PC-3 (cell line): ENCODE results near the gene LMO3. TPM values are rescaled to one million over a fixed set of nuclear protein-coding genes. Genes with fewer than 3 reads are reported as not detected.

Experiments
- ATAC-seq: fragments of 200-7000 bp; cut with Tn5 transposase; 2 replicates; pipeline ENCODE4 v1.9.1; 2020; ENCODE audit warnings: mild to moderate bottlenecking, moderate library complexity
- BruUV-seq: library from RNA; stranded (reverse); fragments of 400-500 nt; replicated peaks from 2 replicates; lab custom pipeline; 2021; lab: Mats Ljungman, UMichigan
- CTCF ChIA-PET: fragments of 300-600 bp; sonication (Branson Sonifier 250); formaldehyde crosslinking; loops from one replicate; lab custom pipeline; 2022; ENCODE audit warnings: antibody characterized with exemption; lab: Charles Lee
- POLR2A ChIA-PET: fragments of 300-600 bp; sonication (Branson Sonifier 250); formaldehyde crosslinking; loops from one replicate; lab custom pipeline; 2022; ENCODE audit warnings: antibody characterized with exemption; ENCODE audit not compliant: unreplicated experiment; lab: Charles Lee
- DNase-seq: peaks from one replicate; pipeline ENCODE4 v3.0.0-alpha.2; 2015
- H2AFZ ChIP-seq: fragments of 300-600 bp; sonication (generic); 2 replicates; pipeline ENCODE4 v1.6.0; 2016; ENCODE audit warnings: antibody characterized with exemption, low read length
- H3F3A ChIP-seq: fragments of 300-600 bp; sonication (generic); one replicate; pipeline ENCODE4 v1.6.0; 2017; ENCODE audit warnings: antibody characterized with exemption, low read length, control low read depth, mild to moderate bottlenecking; ENCODE audit not compliant: unreplicated experiment
- H3K27ac ChIP-seq: fragments of 300-600 bp; sonication (generic); 2 replicates; pipeline ENCODE4 v1.5.1; 2016; ENCODE audit warnings: mild to moderate bottlenecking, low read length
- H3K27me3 ChIP-seq: fragments of 300-600 bp; sonication (generic); 2 replicates; pipeline ENCODE4 v1.6.1; 2016; ENCODE audit warnings: low read length, mixed read lengths
- H3K36me3 ChIP-seq: fragments of 300-600 bp; sonication (generic); 2 replicates; pipeline ENCODE4 v1.6.1; 2016; ENCODE audit warnings: low read depth, mixed run types, low read length, mixed read lengths
- H3K4me1 ChIP-seq: fragments of 300-600 bp; sonication (generic); 2 replicates; pipeline ENCODE4 v1.5.1; 2016; ENCODE audit warnings: low read length; ENCODE audit not compliant: insufficient read depth
- H3K4me2 ChIP-seq: fragments of 300-600 bp; sonication (generic); 2 replicates; pipeline ENCODE4 v1.6.0; 2016; ENCODE audit warnings: low read length
- H3K4me3 ChIP-seq: fragments of 300-600 bp; sonication (generic); 2 replicates; pipeline ENCODE4 v1.5.1; 2016; ENCODE audit warnings: mild to moderate bottlenecking, low read length, mixed read lengths
- H3K79me2 ChIP-seq: fragments of 300-600 bp; sonication (generic); 2 replicates; pipeline ENCODE4 v1.6.1; 2017; ENCODE audit warnings: low read length, mixed read lengths
- H3K9ac ChIP-seq: fragments of 300-600 bp; sonication (generic); 2 replicates; pipeline ENCODE4 v1.6.0; 2016; ENCODE audit warnings: mild to moderate bottlenecking, low read length
- H3K9me2 ChIP-seq: fragments of 300-600 bp; sonication (generic); replicated peaks from 2 replicates; pipeline ENCODE4 v1.6.1; 2016; ENCODE audit warnings: mixed run types, low read length, mixed read lengths
- H3K9me3 ChIP-seq: fragments of 300-600 bp; sonication (generic); 2 replicates; pipeline ENCODE4 v1.6.1; 2016; ENCODE audit warnings: low read length, mixed read lengths
- H4K20me1 ChIP-seq: fragments of 300-600 bp; sonication (generic); 2 replicates; pipeline ENCODE4 v1.6.1; 2016; ENCODE audit warnings: low read length, mixed read lengths
- CTCF ChIP-seq: fragments of 300-600 bp; sonication (generic); conservative IDR thresholded peaks from 2 replicates; pipeline ENCODE4 v1.5.1; 2017; ENCODE audit warnings: antibody characterized with exemption, low read depth, mild to moderate bottlenecking, low read length
- EZH2 ChIP-seq: fragments of 300-600 bp; sonication (generic); IDR thresholded peaks from one replicate; pipeline ENCODE4 v1.6.1; 2017; ENCODE audit warnings: antibody characterized with exemption, mild to moderate bottlenecking, low read length; ENCODE audit not compliant: unreplicated experiment
- EZH2phosphoT487 ChIP-seq: fragments of 300-600 bp; sonication (generic); IDR thresholded peaks from 2 replicates; pipeline ENCODE4 v1.6.1; 2018; ENCODE audit warnings: mild to moderate bottlenecking, antibody characterized with exemption, low read length, borderline replicate concordance
- intact Hi-C: fragments of 100-400 bp; cut with micrococcal nuclease; formaldehyde crosslinking; loops from 2 replicates; pipeline ENCODE4 v1.9.0; 2023
- total RNA-seq: library from RNA; depleted of rRNA; stranded (reverse); fragments of >200 nt; gene quantifications from 2 replicates; pipeline ENCODE4 v1.2.3, GENCODE V29; 2014

The LMO3 gene
- total RNA-seq, 1 experiment from 2014 or later, result 2.3 TPM

GRCh38 chr12:16513231-16513630, 92.7 kb downstream of the LMO3 start:
- Histone ChIP-seq H3K4me1 (no peaks in the 10 kb centered on the region), H3K27ac (no peak overlapping the region), H3K4me3 (no peak overlapping the region), H3K9me3 (no peaks in the 10 kb centered on the region), H3K79me2 (no peaks in the 10 kb centered on the region), H2AFZ (no peak overlapping the region), H3F3A (no peaks in the 10 kb centered on the region), H3K27me3 (no peaks in the 10 kb centered on the region), H4K20me1 (no peaks in the 10 kb centered on the region), H3K36me3 (no peaks in the 10 kb centered on the region), H3K4me2 (no peak overlapping the region), H3K9ac (no peak overlapping the region), H3K9me2 (no peaks in the 10 kb centered on the region)
- ATAC-seq, result no peak
- intact Hi-C loops, result no loop called here
- no peak for DNase-seq
- POLR2A ChIA-PET, result no interaction called here
- TF ChIP-seq EZH2, result no peak
- TF ChIP-seq CTCF, result no peak
- TF ChIP-seq EZH2phosphoT487, result no peak
- CTCF ChIA-PET, result no interaction called here
- BruUV-seq, result no TSS peak

- Histone ChIP-seq H3K79me2 (no peaks in the 10 kb centered on the region), H3K4me1 (no peaks in the 10 kb centered on the region), H3K9ac (no peak overlapping the region), H3K4me3 (no peak overlapping the region), H3K4me2 (no peak overlapping the region), H3K27me3 (no peaks in the 10 kb centered on the region), H3F3A (no peaks in the 10 kb centered on the region), H3K27ac (no peak overlapping the region), H4K20me1 (no peaks in the 10 kb centered on the region), H3K9me2 (no peaks in the 10 kb centered on the region), H3K36me3 (no peaks in the 10 kb centered on the region), H3K9me3 (no peaks in the 10 kb centered on the region), H2AFZ (no peak overlapping the region)
- TF ChIP-seq EZH2, result no peak
- TF ChIP-seq EZH2phosphoT487, result no peak
- no peak for TF ChIP-seq CTCF
- intact Hi-C loops, result no loop called here
- POLR2A ChIA-PET, result no interaction called here
- CTCF ChIA-PET, result no interaction called here
- ATAC-seq (no peak), DNase-seq (no peak)
- no TSS peak for BruUV-seq
Measured at GRCh38 chr12:16509411-16509810, 96.6 kb downstream of the LMO3 start.

DNA sequence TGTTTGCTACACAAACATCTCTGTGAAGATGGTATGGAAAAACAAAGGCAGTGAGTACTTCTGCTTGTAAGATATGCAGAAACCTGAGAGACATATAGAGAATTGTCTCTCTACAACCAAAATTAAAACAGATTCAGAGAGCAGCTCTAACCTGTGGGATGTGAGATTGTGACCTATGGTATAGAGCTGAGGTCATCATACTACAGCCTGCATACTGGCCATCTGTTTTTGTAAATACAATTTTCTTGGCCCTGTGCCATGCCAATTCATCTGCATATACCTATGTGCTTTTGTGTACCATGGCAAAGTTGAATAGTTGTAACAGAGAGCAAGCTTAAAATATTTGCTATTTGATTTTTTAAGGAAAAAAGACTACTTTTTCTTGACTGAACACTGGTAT, 99.6 kb downstream of the LMO3 start:
- Histone ChIP-seq H3K9ac (no peak overlapping the region), H3K27me3 (no peaks in the 10 kb centered on the region), H4K20me1 (no peaks in the 10 kb centered on the region), H3K4me1 (no peaks in the 10 kb centered on the region), H3F3A (no peaks in the 10 kb centered on the region), H3K27ac (no peak overlapping the region), H3K4me3 (no peak overlapping the region), H3K4me2 (no peak overlapping the region), H3K9me3 (no peaks in the 10 kb centered on the region), H3K36me3 (no peaks in the 10 kb centered on the region), H2AFZ (no peak overlapping the region), H3K9me2 (no peaks in the 10 kb centered on the region), H3K79me2 (no peaks in the 10 kb centered on the region)
- TF ChIP-seq CTCF, result no peak
- no peak for TF ChIP-seq EZH2
- ATAC-seq (no peak), DNase-seq (no peak)
- BruUV-seq, result no TSS peak
- intact Hi-C loops, result no loop called here
- POLR2A ChIA-PET, result no interaction called here
- CTCF ChIA-PET, result no interaction called here
